Nephron (organoid): Measurements from ENCODE around the gene TSSK2.
A peak's percentile ranks its signal among the peaks of the same experiment; 100 is the strongest.

Experiments
- H3K27ac Mint-ChIP-seq, 3 experiments: 2 replicates each; pipeline ENCODE4 v1.8.0; 2020; ENCODE audit warnings: mixed read lengths in 3 of 3, mild to moderate bottlenecking in 2 of 3, moderate library complexity in 1 of 3
- H3K27me3 Mint-ChIP-seq: 2 replicates; pipeline ENCODE4 v1.8.0; 2021; ENCODE audit warnings: low read depth, mild to moderate bottlenecking, moderate library complexity, mixed read lengths
- H3K36me3 Mint-ChIP-seq: 2 replicates; pipeline ENCODE4 v1.8.0; 2020; ENCODE audit warnings: low read depth, mixed read lengths
- H3K4me1 Mint-ChIP-seq: 2 replicates; pipeline ENCODE4 v1.8.0; 2020; ENCODE audit warnings: mixed read lengths
- H3K4me3 Mint-ChIP-seq, 3 experiments: 2 replicates each; pipeline ENCODE4 v1.8.0; 2020; ENCODE audit warnings: mild to moderate bottlenecking in 3 of 3, mixed read lengths in 3 of 3, moderate library complexity in 2 of 3
- H3K9me3 Mint-ChIP-seq: 2 replicates; pipeline ENCODE4 v1.8.0; 2020; ENCODE audit warnings: mixed read lengths
- TF ChIP-seq, protein P1 (sequence below), 3 experiments: fragments of 200-600 bp; sonication (generic); IDR thresholded peaks; one replicate each; pipeline ENCODE4 v1.5.0; 2021; ENCODE audit warnings: antibody characterized with exemption in 3 of 3; ENCODE audit not compliant: unreplicated experiment in 3 of 3

Gene TSSK2

GRCh38 chr22:19105456-19105855, 25.7 kb upstream of the TSSK2 start:
- TF ChIP-seq, protein P1, sequence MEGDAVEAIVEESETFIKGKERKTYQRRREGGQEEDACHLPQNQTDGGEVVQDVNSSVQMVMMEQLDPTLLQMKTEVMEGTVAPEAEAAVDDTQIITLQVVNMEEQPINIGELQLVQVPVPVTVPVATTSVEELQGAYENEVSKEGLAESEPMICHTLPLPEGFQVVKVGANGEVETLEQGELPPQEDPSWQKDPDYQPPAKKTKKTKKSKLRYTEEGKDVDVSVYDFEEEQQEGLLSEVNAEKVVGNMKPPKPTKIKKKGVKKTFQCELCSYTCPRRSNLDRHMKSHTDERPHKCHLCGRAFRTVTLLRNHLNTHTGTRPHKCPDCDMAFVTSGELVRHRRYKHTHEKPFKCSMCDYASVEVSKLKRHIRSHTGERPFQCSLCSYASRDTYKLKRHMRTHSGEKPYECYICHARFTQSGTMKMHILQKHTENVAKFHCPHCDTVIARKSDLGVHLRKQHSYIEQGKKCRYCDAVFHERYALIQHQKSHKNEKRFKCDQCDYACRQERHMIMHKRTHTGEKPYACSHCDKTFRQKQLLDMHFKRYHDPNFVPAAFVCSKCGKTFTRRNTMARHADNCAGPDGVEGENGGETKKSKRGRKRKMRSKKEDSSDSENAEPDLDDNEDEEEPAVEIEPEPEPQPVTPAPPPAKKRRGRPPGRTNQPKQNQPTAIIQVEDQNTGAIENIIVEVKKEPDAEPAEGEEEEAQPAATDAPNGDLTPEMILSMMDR (IDR thresholded peaks at IDR 0.05; ENCODE audit: unreplicated experiment in 3 of 3): no peak
- peaks cover 14% of the 10 kb centered on the region for H3K36me3 Mint-ChIP-seq
- H3K4me3 Mint-ChIP-seq: no peak overlapping the region
- peaks cover 63% of the 10 kb centered on the region for H3K4me1 Mint-ChIP-seq
- H3K9me3 Mint-ChIP-seq: no peaks in the 10 kb centered on the region
- H3K27ac Mint-ChIP-seq: no peak overlapping the region
- no peaks in the 10 kb centered on the region for H3K27me3 Mint-ChIP-seq

DNA sequence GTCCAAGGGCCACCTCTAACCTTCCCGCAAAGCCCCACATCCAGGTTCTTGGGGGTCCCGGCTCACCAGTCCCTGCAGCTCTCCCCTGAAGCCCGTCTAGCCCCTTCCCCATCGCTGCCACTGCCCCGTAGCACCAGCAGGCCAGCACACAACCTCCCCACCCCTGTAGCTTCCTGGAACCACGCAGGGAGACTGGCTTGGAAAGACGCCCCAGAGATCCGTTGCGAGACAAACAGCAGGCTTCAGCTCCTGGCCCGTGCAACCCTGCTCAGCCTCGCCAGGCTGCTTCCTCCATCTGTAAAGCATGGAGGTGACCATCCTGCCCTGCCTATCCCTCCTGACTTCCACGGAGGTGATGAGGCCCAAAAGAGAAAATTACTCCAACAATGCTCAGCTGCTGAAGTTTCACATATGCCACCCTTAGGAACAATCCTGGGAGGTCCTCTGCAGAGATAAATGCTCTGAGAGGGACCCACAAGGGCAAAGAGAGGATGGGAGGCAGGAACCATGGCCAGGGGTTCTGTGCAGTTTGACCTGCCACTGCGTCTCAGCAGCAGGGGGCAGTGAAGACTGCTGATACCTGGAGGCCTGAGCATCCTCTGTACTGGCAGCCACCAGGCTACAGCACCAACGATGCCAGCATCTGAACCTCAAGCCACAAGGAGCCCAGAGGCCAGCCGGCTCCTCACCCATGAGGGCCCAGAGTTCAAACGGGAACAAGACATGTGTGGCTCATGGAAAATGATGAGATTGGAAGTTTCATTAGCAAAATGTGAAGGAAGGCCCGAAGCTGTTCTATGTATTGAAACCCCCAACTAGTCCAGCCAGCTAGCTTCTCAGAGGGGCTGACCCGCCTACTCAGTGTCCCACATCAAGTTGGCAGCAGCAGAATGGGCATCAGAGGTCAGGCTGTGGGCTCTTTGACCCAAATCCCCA, 25.0 kb upstream of the TSSK2 start:
- H3K36me3 Mint-ChIP-seq: peaks cover 10% of the 10 kb centered on the region
- H3K9me3 Mint-ChIP-seq: no peaks in the 10 kb centered on the region
- H3K27ac Mint-ChIP-seq: peak overlapping the region in 1 of 3 experiments; percentile 56
- H3K27me3 Mint-ChIP-seq: no peaks in the 10 kb centered on the region
- H3K4me3 Mint-ChIP-seq: no peak overlapping the region
- TF ChIP-seq, protein P1 (IDR thresholded peaks at IDR 0.05; ENCODE audit: unreplicated experiment in 3 of 3): no peak
- H3K4me1 Mint-ChIP-seq: peaks cover 66% of the 10 kb centered on the region

DNA sequence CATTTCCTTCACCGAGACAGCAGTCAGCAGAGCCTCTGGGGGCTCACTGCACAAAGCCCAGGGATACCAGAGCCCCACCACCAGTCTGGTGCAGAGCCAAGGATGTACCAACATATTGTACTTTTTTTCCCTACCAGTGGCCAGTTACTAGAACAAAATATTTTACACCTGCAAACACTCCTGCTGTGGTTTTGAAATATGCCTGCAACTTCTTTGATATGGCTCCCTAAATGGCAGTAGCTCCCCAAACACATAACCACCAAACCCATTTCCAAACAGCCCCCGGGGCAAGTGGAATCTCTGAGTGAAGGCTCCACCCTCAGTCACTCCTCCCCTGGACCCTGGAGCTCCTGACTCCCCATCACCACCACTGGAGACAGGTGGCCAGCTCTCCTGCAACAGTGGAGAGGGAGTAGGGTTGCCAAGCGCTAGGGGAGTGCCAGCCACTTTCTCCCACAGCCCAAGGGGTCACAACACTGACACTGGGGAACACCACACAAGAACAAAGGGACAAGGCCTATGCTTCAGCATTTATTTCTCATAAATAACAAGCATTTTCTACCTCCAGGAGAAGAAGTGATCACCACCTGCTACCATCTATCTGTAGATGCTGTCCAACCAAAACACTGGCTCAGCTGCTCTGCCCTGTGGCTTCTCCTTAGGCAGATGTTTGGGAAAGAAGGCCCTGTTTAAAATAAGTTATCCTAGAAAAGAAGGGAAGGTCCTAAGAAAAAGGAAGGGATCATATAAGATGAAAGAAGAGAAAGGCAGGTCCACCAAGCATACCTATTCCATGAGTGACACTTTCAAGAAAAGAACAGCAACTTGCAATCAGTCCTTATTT, 24.0 kb upstream of the TSSK2 start:
- TF ChIP-seq, protein P1 (IDR thresholded peaks at IDR 0.05; ENCODE audit: unreplicated experiment in 3 of 3): no peak
- H3K36me3 Mint-ChIP-seq: peaks cover 5% of the 10 kb centered on the region
- H3K4me1 Mint-ChIP-seq: peaks cover 68% of the 10 kb centered on the region
- H3K4me3 Mint-ChIP-seq: peak overlapping the region in 1 of 3 experiments; percentile 18
- peak overlapping the region; percentile 55 to 79 (median 62) for H3K27ac Mint-ChIP-seq
- H3K27me3 Mint-ChIP-seq: no peaks in the 10 kb centered on the region
- H3K9me3 Mint-ChIP-seq: no peaks in the 10 kb centered on the region

DNA sequence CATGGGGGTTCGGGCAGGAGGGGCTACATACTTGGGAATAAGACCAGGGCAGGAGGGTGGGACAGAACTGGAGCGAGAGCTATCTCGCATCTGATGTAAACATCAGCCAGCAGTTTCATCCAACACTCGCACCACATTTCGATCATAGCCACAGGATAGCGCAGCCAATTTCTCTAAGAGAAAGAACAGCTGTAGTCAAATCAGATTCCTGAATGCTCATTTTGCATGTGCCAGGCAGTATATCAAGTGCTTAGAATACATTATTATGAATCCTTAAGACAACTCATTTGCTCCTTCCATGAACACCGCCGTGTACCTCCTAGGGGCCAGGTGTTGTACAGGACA, 23.4 kb upstream of the TSSK2 start:
- no peaks in the 10 kb centered on the region for H3K9me3 Mint-ChIP-seq
- peaks cover 3% of the 10 kb centered on the region for H3K36me3 Mint-ChIP-seq
- H3K4me3 Mint-ChIP-seq: peak overlapping the region in 1 of 3 experiments; percentile 72
- H3K27me3 Mint-ChIP-seq: no peaks in the 10 kb centered on the region
- TF ChIP-seq, protein P1 (IDR thresholded peaks at IDR 0.05; ENCODE audit: unreplicated experiment in 3 of 3): no peak
- peaks cover 71% of the 10 kb centered on the region for H3K4me1 Mint-ChIP-seq
- peak overlapping the region; percentile 55 to 79 (median 62) for H3K27ac Mint-ChIP-seq

GRCh38 chr22:19108807-19109197, 22.3 kb upstream of the TSSK2 start:
- Mint-ChIP-seq H3K27me3 (no peaks in the 10 kb centered on the region), H3K4me3 (no peak overlapping the region), H3K4me1 (peaks cover 67% of the 10 kb centered on the region), H3K27ac (no peak overlapping the region), H3K9me3 (no peaks in the 10 kb centered on the region), H3K36me3 (peaks cover 3% of the 10 kb centered on the region)
- TF ChIP-seq, protein P1 (IDR thresholded peaks at IDR 0.05; ENCODE audit: unreplicated experiment in 3 of 3): no peak
